IMR-90 (cell line): Measurements from ENCODE around the gene PSMD14. TPM values are rescaled to one million over a fixed set of nuclear protein-coding genes. Genes with fewer than 3 reads are reported as not detected.

Experiments
- ATAC-seq: fragments of 200-7000 bp; cut with Tn5 transposase; 2 replicates; pipeline ENCODE4 v1.9.1; 2020; ENCODE audit warnings: low read depth, mild to moderate bottlenecking, moderate library complexity
- BruUV-seq: library from RNA; stranded (reverse); fragments of 400-500 nt; replicated peaks from 2 replicates; lab custom pipeline; 2021; lab: Mats Ljungman, UMichigan
- CTCF ChIA-PET: fragments of 300-600 bp; formaldehyde crosslinking; extraction: SDS; loops from one replicate; lab custom pipeline; 2021; ENCODE audit warnings: antibody characterized with exemption; lab: Yijun Ruan, JAX
- POLR2A ChIA-PET: fragments of 300-600 bp; sonication (Branson Sonifier 250); formaldehyde crosslinking; loops from one replicate; lab custom pipeline; 2022; ENCODE audit warnings: antibody characterized with exemption; ENCODE audit not compliant: unreplicated experiment; lab: Charles Lee
- DNase-seq: peaks from one replicate; pipeline ENCODE4 v3.0.0; 2013
- H2AFZ ChIP-seq: replicated peaks from 2 replicates; pipeline ENCODE3; 2013; ENCODE audit warnings: low read length, mild to moderate bottlenecking; ENCODE audit not compliant: poor library complexity
- H2AK5ac ChIP-seq: 2 replicates; pipeline ENCODE4 v1.6.1; 2013; ENCODE audit warnings: low read depth, low read length, inconsistent platforms
- H2AK9ac ChIP-seq: replicated peaks from 2 replicates; pipeline ENCODE3; 2013; ENCODE audit warnings: mild to moderate bottlenecking, low read depth, low read length, moderate library complexity; ENCODE audit not compliant: poor library complexity
- H2BK120ac ChIP-seq: 2 replicates; pipeline ENCODE4 v1.6.1; 2013; ENCODE audit warnings: low read depth, low read length, inconsistent platforms
- H2BK15ac ChIP-seq: 3 replicates; pipeline ENCODE4 v1.6.1; 2013; ENCODE audit warnings: low read depth, low read length, inconsistent platforms
- H2BK20ac ChIP-seq: 2 replicates; pipeline ENCODE4 v1.6.1; 2013; ENCODE audit warnings: low read depth, mild to moderate bottlenecking, inconsistent platforms, low read length, moderate library complexity
- H2BK5ac ChIP-seq: 2 replicates; pipeline ENCODE4 v1.6.1; 2013; ENCODE audit warnings: mild to moderate bottlenecking, low read depth, low read length, inconsistent platforms; ENCODE audit not compliant: poor library complexity, severe bottlenecking
- H3K14ac ChIP-seq: replicated peaks from 2 replicates; pipeline ENCODE4 v1.6.1; 2013; ENCODE audit warnings: low read depth, low read length, inconsistent platforms
- H3K18ac ChIP-seq: 2 replicates; pipeline ENCODE4 v1.6.1; 2013; ENCODE audit warnings: low read depth, low read length, control low read depth
- H3K23ac ChIP-seq: 2 replicates; pipeline ENCODE4 v1.6.1; 2013; ENCODE audit warnings: low read depth, low read length, inconsistent platforms
- H3K27ac ChIP-seq: 2 replicates; pipeline ENCODE4 v1.5.1; 2013; ENCODE audit warnings: mild to moderate bottlenecking, control low read depth, low read length; ENCODE audit not compliant: insufficient read depth
- H3K27me3 ChIP-seq: 2 replicates; pipeline ENCODE4 v1.6.1; 2013; ENCODE audit warnings: low read length; ENCODE audit not compliant: control insufficient read depth, insufficient read depth
- H3K36me3 ChIP-seq: 2 replicates; pipeline ENCODE4 v1.6.1; 2013; ENCODE audit warnings: low read length, mixed read lengths; ENCODE audit not compliant: control insufficient read depth, insufficient read depth
- H3K4ac ChIP-seq: 2 replicates; pipeline ENCODE4 v1.6.1; 2013; ENCODE audit warnings: low read depth, low read length, inconsistent platforms
- H3K4me1 ChIP-seq: 2 replicates; pipeline ENCODE4 v1.6.1; 2013; ENCODE audit warnings: low read length, mixed read lengths; ENCODE audit not compliant: control insufficient read depth, insufficient read depth
- H3K4me2 ChIP-seq: 2 replicates; pipeline ENCODE4 v1.6.1; 2013; ENCODE audit warnings: low read depth, mild to moderate bottlenecking, control low read depth, low read length, moderate library complexity
- H3K4me3 ChIP-seq: 2 replicates; pipeline ENCODE4 v1.5.1; 2013; ENCODE audit warnings: low read depth, mild to moderate bottlenecking, control low read depth, low read length, moderate library complexity; ENCODE audit not compliant: insufficient read depth
- H3K56ac ChIP-seq: 2 replicates; pipeline ENCODE4 v1.6.1; 2013; ENCODE audit warnings: low read length, inconsistent platforms; ENCODE audit not compliant: insufficient read depth; ENCODE audit errors: extremely low read depth
- H3K79me1 ChIP-seq, 2 experiments: 2 replicates each; pipeline ENCODE4 v1.6.1; 2013; ENCODE audit warnings: low read length in 2 of 2, inconsistent platforms in 1 of 2, low read depth in 1 of 2
- H3K9ac ChIP-seq: 2 replicates; pipeline ENCODE4 v1.6.1; 2013; ENCODE audit warnings: low read depth, low read length, control low read depth
- H3K9me1 ChIP-seq: 2 replicates; pipeline ENCODE4 v1.6.1; 2013; ENCODE audit warnings: low read length, inconsistent platforms; ENCODE audit not compliant: insufficient read depth
- H3K9me3 ChIP-seq: 2 replicates; pipeline ENCODE4 v1.6.1; 2013; ENCODE audit warnings: low read length; ENCODE audit not compliant: control insufficient read depth, insufficient read depth
- H4K20me1 ChIP-seq: 2 replicates; pipeline ENCODE4 v1.6.1; 2013; ENCODE audit warnings: low read length, inconsistent platforms; ENCODE audit not compliant: insufficient read depth
- H4K5ac ChIP-seq: 2 replicates; pipeline ENCODE4 v1.6.1; 2013; ENCODE audit warnings: mild to moderate bottlenecking, low read depth, low read length, control low read depth
- H4K8ac ChIP-seq, 2 experiments: 2 replicates each; pipeline ENCODE4 v1.6.1; 2013; ENCODE audit warnings: low read depth in 2 of 2, low read length in 2 of 2, control low read depth in 1 of 2, inconsistent platforms in 1 of 2
- H4K91ac ChIP-seq: 2 replicates; pipeline ENCODE4 v1.6.1; 2013; ENCODE audit warnings: low read depth, low read length, inconsistent platforms; ENCODE audit not compliant: insufficient read depth
- CEBPB ChIP-seq: IDR thresholded peaks from 2 replicates; pipeline ENCODE4 v1.6.1; 2012; ENCODE audit warnings: low read depth, low read length, improper control_type of control experiment
- RCOR1 ChIP-seq: IDR thresholded peaks from 2 replicates; pipeline ENCODE4 v1.6.1; 2012; ENCODE audit warnings: mild to moderate bottlenecking, low read length, improper control_type of control experiment; ENCODE audit not compliant: insufficient replicate concordance
- WGBS, 2 experiments: methylation state at CpG; one replicate each; pipeline versions ENCODE4 v1.1.5 to v1.1.7; 2013; ENCODE audit warnings: missing lambda C conversion rate in 2 of 2; ENCODE audit not compliant: insufficient read length in 1 of 2; ENCODE audit errors: extremely low coverage in 2 of 2; 5-methylcytosine and 5-hydroxymethylcytosine counted together
- dilution Hi-C: fragments of 300-500 bp; cut with HindIII; formaldehyde crosslinking; loops from one replicate; pipeline ENCODE4 v1.14.3; 2018; ENCODE audit warnings: low sequenced_read_pairs; ENCODE audit not compliant: unreplicated experiment
- in situ Hi-C: fragments of 300-500 bp; cut with MboI; formaldehyde crosslinking; loops from 3 replicates; pipeline ENCODE4 v1.14.3; 2019; ENCODE audit warnings: low sequenced_read_pairs, inconsistent platforms, mixed read lengths
- intact Hi-C: fragments of 100-400 bp; cut with micrococcal nuclease; formaldehyde crosslinking; loops from 2 replicates; pipeline ENCODE4 v1.10.0; 2022
- polyA plus RNA-seq, 3 experiments: library from polyadenylated mRNA; depleted of rRNA; stranded (reverse); fragments of >200 nt; gene quantifications; 2 replicates each; pipeline ENCODE4 v1.2.3, GENCODE V29; 2012; ENCODE audit warnings: low replicate concordance in 1 of 3
- total RNA-seq: library from RNA; depleted of rRNA; stranded (reverse); fragments of >200 nt; gene quantifications from 2 replicates; pipeline ENCODE4 v1.2.3, GENCODE V29; 2012

Gene PSMD14
- total and polyA plus RNA-seq, 2 of the 4 experiments (the other 2 are of a cell fraction): 59.3 to 110 TPM

GRCh38 chr2:161438598-161438997 is 130.4 kb downstream of the PSMD14 start:
- H3K18ac ChIP-seq: no peak overlapping the region
- no peak overlapping the region for H4K8ac ChIP-seq
- H3K36me3 ChIP-seq: no peaks in the 10 kb centered on the region
- H2BK120ac ChIP-seq: no peak overlapping the region
- no peak overlapping the region for H4K91ac ChIP-seq
- dilution Hi-C loops (no loop called here), in situ Hi-C loops (no loop called here), intact Hi-C loops (no loop called here)
- no peak overlapping the region for H3K4me3 ChIP-seq
- H3K79me1 ChIP-seq: no peaks in the 10 kb centered on the region
- no peaks in the 10 kb centered on the region for H3K9me1 ChIP-seq
- H4K5ac ChIP-seq: no peak overlapping the region
- no peaks in the 10 kb centered on the region for H3K4me1 ChIP-seq
- H3K4ac ChIP-seq: no peak overlapping the region
- no peak overlapping the region for H3K4me2 ChIP-seq
- no peak overlapping the region for H2AK5ac ChIP-seq
- no peak overlapping the region for H3K9ac ChIP-seq
- CTCF ChIA-PET: no interaction called here
- ATAC-seq (no peak), DNase-seq (no peak)
- no TSS peak for BruUV-seq
- no peak overlapping the region for H3K56ac ChIP-seq
- H2AFZ ChIP-seq: no peak overlapping the region
- no peaks in the 10 kb centered on the region for H3K9me3 ChIP-seq
- H2BK5ac ChIP-seq: no peak overlapping the region
- TF ChIP-seq RCOR1 (no peak), CEBPB (peak; percentile 71)
- no peak overlapping the region for H2BK20ac ChIP-seq
- WGBS, 2 experiments: no CpG with 5 or more reads among the region's 2 CpGs
- H2AK9ac ChIP-seq: no peak overlapping the region
- H2BK15ac ChIP-seq: no peak overlapping the region
- H3K14ac ChIP-seq: no peak overlapping the region
- H3K27ac ChIP-seq: no peak overlapping the region
- peaks cover 12% of the 10 kb centered on the region for H3K27me3 ChIP-seq
- POLR2A ChIA-PET: no interaction called here
- no peaks in the 10 kb centered on the region for H4K20me1 ChIP-seq
- H3K23ac ChIP-seq: no peak overlapping the region
